Prostate gland (tissue), 2 donors: ENCODE measurements around the gene GADD45G. TPM values are rescaled to one million over a fixed set of nuclear protein-coding genes. Genes with fewer than 3 reads are reported as not detected.

Experiments
- DNase-seq: peaks from one replicate; pipeline ENCODE4 v3.0.0-alpha.2; 2019; ENCODE audit warnings: low spot score
- H3K27ac ChIP-seq, 2 donors: fragments of 200-600 bp; sonication (generic); 2 replicates each; pipeline ENCODE4 v1.5.1; 2017 to 2019
- H3K27me3 ChIP-seq: fragments of 200-600 bp; sonication (generic); replicated peaks from 2 replicates; pipeline ENCODE4 v1.5.1; 2019; ENCODE audit not compliant: insufficient read depth
- H3K36me3 ChIP-seq, 2 donors: fragments of 200-600 bp; sonication (generic); 1 replicate in 1 of 2; 2 replicates in 1 of 2; pipeline versions ENCODE4 v1.5.1 to v1.8.1; 2017 to 2019
- H3K4me1 ChIP-seq: fragments of 200-600 bp; sonication (generic); replicated peaks from 2 replicates; pipeline ENCODE4 v1.5.1; 2019
- H3K4me3 ChIP-seq, 2 donors: fragments of 200-600 bp; sonication (generic); 2 replicates each; pipeline ENCODE4 v1.5.1; 2017 to 2019
- H3K9me3 ChIP-seq: fragments of 200-600 bp; sonication (generic); 2 replicates; pipeline ENCODE4 v1.5.1; 2017
- CTCF ChIP-seq, 4 experiments: fragments of 200-600 bp in 2 of 4; fragments of 450-650 bp in 2 of 4; sonication (generic) in 2 of 4; IDR thresholded peaks; 1 replicate in 3 of 4; 2 replicates in 1 of 4; pipeline ENCODE4 v1.5.1; 2016 to 2019; ENCODE audit warnings: antibody characterized with exemption in 4 of 4, mild to moderate bottlenecking in 2 of 4, moderate library complexity in 2 of 4
- POLR2A ChIP-seq: fragments of 450-650 bp; IDR thresholded peaks from one replicate; pipeline ENCODE4 v1.6.1; 2016; ENCODE audit warnings: antibody characterized with exemption, mild to moderate bottlenecking
- POLR2AphosphoS5 ChIP-seq: sonication (generic); formaldehyde crosslinking; IDR thresholded peaks from one replicate; pipeline ENCODE4 v1.6.1; 2017; ENCODE audit warnings: antibody characterized with exemption
- WGBS: methylation state at CpG from one replicate; pipeline ENCODE4 v1.1.5; 2018; 5-methylcytosine and 5-hydroxymethylcytosine counted together
- intact Hi-C: fragments of 100-400 bp; cut with DNase I; formaldehyde crosslinking; loops from one replicate; pipeline ENCODE4 v1.14.2; 2022
- total RNA-seq, 2 donors: library from RNA; depleted of rRNA; stranded (reverse); fragments of >200 nt; gene quantifications; one replicate each; pipeline ENCODE4 v1.1.0, GENCODE V29; 2016

The GADD45G gene
- total RNA-seq, 2 donors from 2014 or later = 28.4 to 88.5 TPM

GRCh38 chr9:89601306-89601705 lies 3.5 kb upstream of the GADD45G start:
- no peak overlapping the region for H3K4me3 ChIP-seq
- DNase-seq = no peak
- no peaks in the 10 kb centered on the region for H3K4me1 ChIP-seq
- no peaks in the 10 kb centered on the region for H3K9me3 ChIP-seq
- no peaks in the 10 kb centered on the region for H3K27me3 ChIP-seq
- no peaks in the 10 kb centered on the region for H3K36me3 ChIP-seq
- intact Hi-C loops = loop anchor here (5.0 to 10.0 kb wide), 2 partner anchors 203 to 326 kb away; no protein-coding TSS in a partner anchor
- no peak overlapping the region for H3K27ac ChIP-seq
- WGBS = 92% methylated on average over 5 of the region's 5 CpGs
- no peak for TF ChIP-seq POLR2AphosphoS5

- intact Hi-C loops = loop anchor here (5.0 to 10.0 kb wide), 2 partner anchors 203 to 325 kb away; no protein-coding TSS in a partner anchor
These were observed 2.8 kb upstream of the GADD45G start for GRCh38 chr9:89601856-89602562.

GRCh38 chr9:89602978-89603766 lies 1.6 kb upstream of the GADD45G start:
- Histone ChIP-seq H3K36me3 (no peaks in the 10 kb centered on the region), H3K4me1 (no peaks in the 10 kb centered on the region), H3K9me3 (no peaks in the 10 kb centered on the region), H3K27me3 (no peaks in the 10 kb centered on the region), H3K27ac (peak overlapping the region; percentile 31 to 72), H3K4me3 (peak overlapping the region; percentile 61 to 65)
- no peak for TF ChIP-seq POLR2A
- peak; percentile 72 for TF ChIP-seq POLR2AphosphoS5
- TF ChIP-seq CTCF (IDR thresholded peaks at IDR 0.05) = peak; percentile 69 to 95 (median 91)
- 2% methylated on average over 28 of the region's 28 CpGs for WGBS
- peak; percentile 92 for DNase-seq
- intact Hi-C loops = loop anchor here (1.0 to 10.0 kb wide), 3 partner anchors 202 to 496 kb away; no protein-coding TSS in a partner anchor

More at GRCh38 chr9:89601856-89602562, 2.8 kb upstream of the GADD45G start:
- Histone ChIP-seq H3K4me3 (no peak overlapping the region), H3K27ac (no peak overlapping the region), H3K36me3 (no peaks in the 10 kb centered on the region), H3K9me3 (no peaks in the 10 kb centered on the region), H3K27me3 (no peaks in the 10 kb centered on the region), H3K4me1 (no peaks in the 10 kb centered on the region)
- TF ChIP-seq CTCF (IDR thresholded peaks at IDR 0.05) = no peak
- no peak for TF ChIP-seq POLR2A
- no peak for TF ChIP-seq POLR2AphosphoS5
- 69% methylated on average over 6 of the region's 6 CpGs for WGBS
- DNase-seq = no peak

GRCh38 chr9:89603767-89604665 lies 796 bp upstream of the GADD45G start:
- intact Hi-C loops = loop anchor here (1.0 to 10.0 kb wide), 3 partner anchors 201 to 495 kb away; no protein-coding TSS in a partner anchor
- 1% methylated on average over 64 of the region's 64 CpGs for WGBS
- Histone ChIP-seq H3K36me3 (no peaks in the 10 kb centered on the region), H3K9me3 (no peaks in the 10 kb centered on the region), H3K4me3 (peak overlapping the region; percentile 61 to 65), H3K27ac (peak overlapping the region; percentile 31 to 72), H3K4me1 (no peaks in the 10 kb centered on the region), H3K27me3 (no peaks in the 10 kb centered on the region)
- TF ChIP-seq POLR2AphosphoS5 = peak; percentile 24
- TF ChIP-seq POLR2A = no peak
- peak; percentile 13 to 65 (median 55) for TF ChIP-seq CTCF (IDR thresholded peaks at IDR 0.05)
- peak; percentile 69 for DNase-seq
